ENCODE results near the gene ST7.

DNA sequence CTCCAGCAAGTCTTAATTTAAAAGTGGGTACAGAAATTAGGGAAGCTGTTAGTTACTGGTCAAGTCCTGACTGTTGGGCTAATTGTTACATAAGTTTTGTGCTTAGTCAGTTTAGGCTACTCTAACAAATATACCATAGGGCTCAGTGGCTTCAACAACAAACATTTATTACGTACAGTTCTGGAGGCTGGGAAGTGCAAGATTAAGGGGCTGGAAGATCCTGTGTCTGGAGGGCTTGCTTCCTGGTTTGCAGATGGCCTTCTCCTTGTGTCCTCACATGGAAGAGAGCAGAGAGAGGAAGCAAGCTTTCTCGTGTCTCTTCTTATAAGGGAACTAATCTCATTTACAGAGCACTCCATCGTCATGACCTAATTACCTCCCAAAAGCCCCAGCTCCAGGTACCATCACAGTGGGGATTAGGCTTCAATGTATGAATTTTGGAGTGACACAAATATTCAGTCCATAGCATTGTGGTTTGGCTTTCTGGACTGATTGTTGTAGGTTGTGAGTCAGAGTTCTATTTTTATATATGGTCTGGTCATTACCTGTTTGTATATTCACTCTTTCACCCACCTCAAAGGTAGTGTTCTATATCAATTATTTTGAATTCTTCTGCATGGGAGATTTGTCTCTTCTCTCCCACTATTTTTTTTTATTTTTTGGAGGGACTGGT lies 17.1 kb downstream of the ST7 start:
- TF ChIP-seq, protein P1, sequence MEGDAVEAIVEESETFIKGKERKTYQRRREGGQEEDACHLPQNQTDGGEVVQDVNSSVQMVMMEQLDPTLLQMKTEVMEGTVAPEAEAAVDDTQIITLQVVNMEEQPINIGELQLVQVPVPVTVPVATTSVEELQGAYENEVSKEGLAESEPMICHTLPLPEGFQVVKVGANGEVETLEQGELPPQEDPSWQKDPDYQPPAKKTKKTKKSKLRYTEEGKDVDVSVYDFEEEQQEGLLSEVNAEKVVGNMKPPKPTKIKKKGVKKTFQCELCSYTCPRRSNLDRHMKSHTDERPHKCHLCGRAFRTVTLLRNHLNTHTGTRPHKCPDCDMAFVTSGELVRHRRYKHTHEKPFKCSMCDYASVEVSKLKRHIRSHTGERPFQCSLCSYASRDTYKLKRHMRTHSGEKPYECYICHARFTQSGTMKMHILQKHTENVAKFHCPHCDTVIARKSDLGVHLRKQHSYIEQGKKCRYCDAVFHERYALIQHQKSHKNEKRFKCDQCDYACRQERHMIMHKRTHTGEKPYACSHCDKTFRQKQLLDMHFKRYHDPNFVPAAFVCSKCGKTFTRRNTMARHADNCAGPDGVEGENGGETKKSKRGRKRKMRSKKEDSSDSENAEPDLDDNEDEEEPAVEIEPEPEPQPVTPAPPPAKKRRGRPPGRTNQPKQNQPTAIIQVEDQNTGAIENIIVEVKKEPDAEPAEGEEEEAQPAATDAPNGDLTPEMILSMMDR (IDR thresholded peaks at IDR 0.05) = no peak
- no peak for TF ChIP-seq EZH2 (IDR thresholded peaks at IDR 0.05; ENCODE audit: borderline replicate concordance, insufficient read depth, low read depth, low read length, poor library complexity, severe bottlenecking)
